Stimulated activated CD8-positive, alpha-beta memory T cell treated with anti-CD3 and anti-CD28 coated beads, Interleukin-12 subunit alpha, Interleukin-12 subunit beta, amount 100 ng/mL, for 24 hours (primary cell): Measurements from ENCODE around the gene UTF1.
"Not testable (repeated sequence)": the region's sequence is repeated elsewhere in the genome, so short reads cannot be mapped to it uniquely, and the experiment has no call there.

ENCODE experiments used
- DNase-seq: peaks from one replicate; pipeline ENCODE4 v3.0.0-alpha.2; 2020; ENCODE audit errors: extremely low read depth

UTF1 gene

DNA sequence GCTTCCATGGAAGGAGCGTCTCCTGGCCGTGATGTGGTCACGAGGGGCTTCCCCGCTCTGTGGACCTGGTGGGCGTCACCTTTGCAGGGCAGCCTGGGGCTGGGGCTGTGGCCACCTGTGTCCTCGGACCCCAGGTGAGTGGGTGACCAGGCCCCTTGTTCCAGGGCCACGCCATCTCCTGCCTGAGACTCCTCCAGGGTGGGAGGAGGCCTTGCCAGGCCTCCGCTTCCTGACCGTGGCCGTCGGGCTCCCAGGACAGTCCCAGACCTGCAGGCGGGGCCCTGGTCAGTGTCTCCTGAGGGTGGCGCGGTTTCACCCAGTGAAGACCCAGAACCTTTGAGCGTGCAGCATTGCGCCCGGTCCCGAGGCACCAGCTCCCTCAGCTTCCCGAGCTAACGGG lies 20.4 kb upstream of the UTF1 start:
- DNase-seq, result no peak

- DNase-seq, result no peak
Observed at GRCh38 chr10:133210398-133211140, 19.4 kb upstream of the UTF1 start.

DNA sequence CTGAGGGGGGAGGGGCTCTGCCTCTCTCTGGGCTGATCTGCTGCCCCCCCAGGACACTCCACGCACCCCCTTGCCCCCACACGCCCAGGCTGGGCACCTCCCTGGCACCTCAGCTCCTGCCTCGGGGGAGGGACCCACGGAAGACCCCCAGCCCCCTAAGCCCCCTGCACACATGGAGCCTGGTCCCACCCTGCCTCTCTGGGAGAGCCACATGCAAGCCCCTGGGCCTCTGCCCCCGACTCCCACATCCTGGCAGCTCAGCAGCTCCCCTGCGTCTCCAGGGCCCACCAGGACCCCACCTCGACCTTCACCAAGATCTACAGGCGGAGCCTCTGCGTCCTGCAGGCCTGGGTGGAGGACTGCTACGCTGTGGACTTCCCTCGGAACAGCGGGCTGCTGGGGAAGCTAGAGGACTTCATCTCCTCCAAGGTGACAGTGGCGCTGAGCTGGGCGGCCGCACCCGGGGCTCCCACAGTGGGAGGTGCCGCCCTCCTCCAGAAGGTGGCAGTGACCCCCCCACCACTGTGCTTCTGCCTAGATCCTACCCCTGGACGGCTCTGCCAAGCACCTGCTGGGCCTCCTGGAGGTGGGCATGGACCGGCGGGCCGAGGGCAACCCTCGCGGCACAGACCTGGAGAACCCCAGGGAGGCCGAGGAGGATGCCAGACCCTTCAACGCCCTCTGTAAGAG lies 18.7 kb upstream of the UTF1 start:
- no peak for DNase-seq

- no peak for DNase-seq
Observed at GRCh38 chr10:133211959-133212852, 17.8 kb upstream of the UTF1 start.

DNA sequence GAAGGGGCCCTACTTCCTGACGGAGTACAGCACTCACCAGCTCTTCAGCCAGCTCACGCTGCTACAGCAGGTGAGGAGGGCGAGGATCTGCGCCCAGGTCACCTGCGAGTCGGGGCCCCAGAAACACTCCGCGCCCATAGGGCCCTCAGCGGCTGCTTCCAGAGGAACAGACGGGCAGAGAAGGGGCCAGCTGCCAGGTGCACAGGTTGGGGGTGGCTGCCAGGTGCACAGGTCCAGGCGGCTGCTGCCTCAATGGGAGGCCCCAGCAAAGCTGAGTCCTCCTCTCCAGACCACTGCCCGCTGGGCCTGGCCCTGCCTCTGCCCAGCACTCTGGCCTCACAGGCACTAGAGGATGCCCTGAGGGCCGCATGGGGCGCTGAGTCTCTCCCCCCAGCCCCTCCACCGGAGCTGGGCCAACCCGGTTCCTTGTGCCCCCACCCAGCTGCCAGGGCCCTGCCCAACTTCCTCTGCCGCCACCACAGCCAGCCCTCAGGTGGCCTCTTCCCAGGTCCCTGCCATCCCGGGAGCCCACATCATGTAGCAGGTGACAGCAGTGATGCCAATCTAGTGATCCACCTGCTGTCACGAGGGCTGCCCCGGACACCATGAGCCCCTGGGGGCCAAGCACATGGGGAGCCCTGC lies 17.0 kb upstream of the UTF1 start:
- DNase-seq, result no peak

DNA sequence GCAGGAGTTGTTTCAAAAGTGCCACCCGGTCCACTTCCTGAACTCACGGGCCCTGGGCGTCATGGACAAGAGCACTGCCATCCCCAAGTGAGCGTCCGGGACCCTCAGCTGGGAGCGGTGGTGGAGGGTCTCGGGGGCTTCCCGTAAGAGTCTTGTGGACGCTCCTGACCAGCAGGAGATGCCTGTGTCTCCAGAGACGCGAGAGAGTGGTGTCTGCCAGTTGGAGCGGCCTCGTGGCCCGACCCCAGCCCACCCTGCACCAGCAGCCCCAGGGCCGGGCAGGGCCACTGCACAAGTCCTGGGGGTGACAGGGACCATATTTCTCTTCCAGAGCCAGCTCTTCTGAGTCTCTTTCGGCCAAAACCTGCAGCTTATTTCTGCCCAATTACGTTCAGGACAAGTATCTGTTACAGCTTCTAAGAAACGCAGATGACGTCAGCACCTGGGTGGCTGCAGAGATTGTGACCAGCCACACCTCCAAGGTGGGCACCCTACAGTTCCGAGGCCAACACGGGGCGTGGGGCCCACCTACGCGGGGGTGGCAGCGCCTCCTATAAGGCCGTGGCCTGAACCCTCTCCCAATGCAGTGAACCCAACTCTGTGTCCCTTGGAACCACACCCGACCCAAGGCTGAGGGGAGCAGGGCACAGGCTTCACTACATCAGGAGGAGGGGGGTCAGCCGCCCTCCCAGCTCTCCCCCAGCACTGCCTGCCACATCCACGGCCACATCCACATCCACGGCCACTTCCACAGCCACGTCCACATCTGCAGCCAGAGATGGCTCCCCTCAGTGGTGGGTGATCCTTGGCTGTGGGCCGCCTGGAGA lies 16.2 kb upstream of the UTF1 start:
- DNase-seq, result no peak

- no peak for DNase-seq
Observed at GRCh38 chr10:133214468-133215410, 15.3 kb upstream of the UTF1 start.

GRCh38 chr10:133215586-133215985 lies 14.4 kb upstream of the UTF1 start:
- no peak for DNase-seq

GRCh38 chr10:133216776-133217175 lies 13.2 kb upstream of the UTF1 start:
- DNase-seq, result no peak

DNA sequence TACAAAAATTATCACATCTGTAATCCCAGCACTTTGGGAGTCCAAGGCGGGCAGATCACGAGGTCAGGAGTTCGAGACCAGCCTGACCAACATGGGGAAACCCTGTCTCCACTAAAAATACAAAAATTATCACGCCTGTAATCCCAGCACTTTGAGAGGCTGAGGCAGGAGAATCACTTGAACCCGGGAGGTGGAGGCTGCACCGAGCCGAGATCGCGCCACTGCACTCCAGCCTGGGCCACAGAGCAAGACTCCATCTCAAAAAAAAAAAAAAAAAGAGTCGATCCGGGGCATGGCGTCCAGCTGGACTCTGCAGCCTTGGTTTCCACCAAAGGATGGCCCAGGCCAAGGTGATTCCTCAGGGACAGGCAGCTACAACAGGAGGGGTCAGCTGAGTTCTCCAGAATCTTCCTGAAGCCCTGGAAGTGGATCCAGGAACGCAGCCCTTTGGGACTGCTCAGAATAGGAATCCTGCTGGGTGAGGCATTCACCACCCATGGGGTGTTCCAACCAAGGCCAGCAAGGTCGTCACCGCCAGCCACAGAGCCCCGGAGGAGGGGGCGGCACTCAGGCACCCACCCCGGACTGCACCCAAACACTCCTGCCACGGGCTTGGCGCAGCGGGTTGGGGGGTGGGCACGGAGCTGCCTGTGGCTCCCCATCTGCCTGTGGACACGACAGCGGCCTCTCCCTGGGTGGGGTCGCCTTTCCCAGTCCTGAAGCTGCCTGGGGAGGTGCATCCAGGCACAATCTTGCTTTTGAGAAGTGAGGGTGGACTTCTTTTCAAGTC lies 12.0 kb upstream of the UTF1 start:
- DNase-seq, result no peak

GRCh38 chr10:133218891-133219290 lies 11.1 kb upstream of the UTF1 start:
- DNase-seq, result no peak

- no peak for DNase-seq
Observed at GRCh38 chr10:133219782-133220181, 10.2 kb upstream of the UTF1 start.

GRCh38 chr10:133221331-133221730 lies 8.7 kb upstream of the UTF1 start:
- DNase-seq, result no peak

DNA sequence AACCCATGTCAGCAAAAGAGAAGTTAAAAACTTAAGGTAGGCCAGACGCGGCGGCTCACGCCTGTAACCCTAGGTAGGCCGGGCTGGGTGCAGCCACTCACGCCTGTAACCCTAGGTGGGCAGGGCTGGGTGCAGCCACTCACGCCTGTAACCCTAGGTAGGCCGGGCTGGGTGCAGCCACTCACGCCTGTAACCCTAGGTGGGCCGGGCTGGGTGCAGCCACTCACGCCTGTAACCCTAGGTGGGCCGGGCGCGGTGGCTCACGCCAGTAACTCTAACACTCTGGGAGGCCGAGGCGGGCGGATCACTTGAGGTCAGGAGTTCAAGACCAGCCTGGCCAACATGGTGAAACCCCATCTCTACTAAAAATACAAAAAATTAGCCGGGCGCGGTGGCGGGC lies 8.3 kb upstream of the UTF1 start:
- not testable (repeated sequence) for DNase-seq

DNA sequence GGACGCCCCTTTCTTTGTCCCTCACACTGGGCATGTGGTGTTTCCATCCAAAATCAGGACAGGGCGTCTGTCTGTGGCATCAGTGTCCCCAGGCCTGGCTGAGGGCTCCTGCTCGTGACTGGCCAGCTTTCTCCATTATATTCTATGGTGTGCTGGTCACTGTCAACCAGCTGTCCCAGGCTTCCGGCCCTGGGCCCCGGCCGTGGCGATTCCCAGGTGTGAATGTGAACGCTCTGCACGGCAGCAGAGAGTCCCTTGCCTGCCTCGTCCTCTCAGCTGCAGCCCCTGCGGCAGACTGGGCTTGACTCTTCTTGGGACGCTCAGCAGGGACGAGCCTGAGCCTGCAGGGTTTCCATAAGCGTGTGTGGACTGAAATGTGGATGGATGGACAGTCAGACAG lies 5.9 kb upstream of the UTF1 start:
- DNase-seq, result no peak

DNA sequence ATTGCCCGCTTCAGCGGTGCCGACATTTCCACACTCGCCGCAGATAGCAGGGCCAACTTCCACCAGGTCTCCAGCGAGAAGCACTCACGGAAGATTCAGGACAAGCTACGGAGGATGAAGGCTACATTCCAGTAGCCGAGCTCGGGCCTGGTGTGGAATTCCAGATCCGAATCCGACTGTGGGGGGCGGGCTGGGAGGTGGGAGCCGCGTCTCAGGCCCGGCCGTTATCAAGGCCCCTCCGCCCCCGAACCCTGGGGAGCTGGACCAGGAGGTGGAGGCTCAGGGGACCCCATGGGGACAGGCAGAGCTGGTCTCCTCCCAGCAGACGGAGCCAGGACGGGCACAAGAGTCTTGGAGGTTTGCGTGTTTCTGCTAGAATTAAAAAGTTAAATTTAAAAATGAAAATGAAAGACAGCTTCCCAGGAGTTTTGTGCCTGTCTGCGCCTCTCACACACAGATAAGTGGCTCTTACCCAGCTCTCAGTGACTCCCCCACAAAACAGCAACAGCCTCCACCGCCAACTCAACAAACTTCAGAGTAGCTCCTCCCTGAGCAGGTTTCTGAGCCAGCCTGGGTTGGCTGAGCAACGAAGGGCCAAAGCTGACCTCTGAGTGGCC lies 5.2 kb upstream of the UTF1 start:
- DNase-seq, result no peak

- DNase-seq, result no peak
Observed at GRCh38 chr10:133225707-133226191, 4.3 kb upstream of the UTF1 start.

DNA sequence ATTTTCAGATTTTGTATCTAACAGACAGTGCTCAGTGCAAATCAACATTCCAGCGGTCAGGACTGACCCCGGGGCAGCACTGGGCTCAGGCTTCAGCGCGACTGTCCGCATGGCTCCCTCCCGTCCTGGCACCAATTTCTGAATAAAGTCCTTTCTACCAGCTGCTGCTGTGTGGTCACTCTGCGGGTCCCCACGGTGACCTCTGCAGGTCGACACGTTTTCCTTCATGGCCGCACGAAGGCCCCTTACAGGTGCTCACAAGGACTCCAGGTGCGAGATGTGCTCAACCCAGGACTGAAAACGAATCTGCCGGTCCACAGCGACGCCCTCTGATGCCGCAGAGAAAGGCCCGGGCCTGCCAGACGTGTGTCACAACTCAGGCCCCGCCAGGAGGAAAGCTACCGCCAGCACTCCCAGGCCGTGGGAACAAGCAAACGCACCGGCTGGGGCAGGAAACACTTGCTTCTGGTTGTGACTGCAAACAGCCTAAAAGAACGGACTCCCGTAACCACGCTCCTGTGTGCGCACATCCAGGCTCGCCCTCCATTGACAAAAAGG lies 3.7 kb upstream of the UTF1 start:
- DNase-seq, result no peak
